Keratinocyte (primary cell): ENCODE results near the gene ERCC3. TPM values are rescaled to one million over a fixed set of nuclear protein-coding genes. Genes with fewer than 3 reads are reported as not detected.
A peak's percentile ranks its signal among the peaks of the same experiment; 100 is the strongest.

Source experiments
- DNase-seq: peaks from one replicate; pipeline ENCODE4 v3.0.0-alpha.2; 2011; ENCODE audit warnings: low read depth, missing footprints, low spot score
- FAIRE-seq: peaks from 2 replicates; lab custom pipeline; 2011; peaks lifted over from hg19 to GRCh38; lab: Jason Lieb, UNC
- H2AFZ ChIP-seq: 2 replicates; pipeline ENCODE4 v1.6.0; 2012; ENCODE audit warnings: low read length, control low read depth, inconsistent platforms; ENCODE audit not compliant: control insufficient read depth
- H3K27ac ChIP-seq: 2 replicates; pipeline ENCODE4 v1.5.1; 2011; ENCODE audit warnings: low read length; ENCODE audit not compliant: control insufficient read depth, insufficient read depth
- H3K27me3 ChIP-seq: 3 replicates; pipeline ENCODE4 v1.6.0; 2011; ENCODE audit warnings: low read length; ENCODE audit not compliant: control insufficient read depth, insufficient read depth; ENCODE audit errors: extremely low read depth
- H3K36me3 ChIP-seq, 2 experiments: 2 replicates in 1 of 2; 3 replicates in 1 of 2; pipeline ENCODE4 v1.5.1; 2011; ENCODE audit warnings: low read length in 2 of 2, mild to moderate bottlenecking in 1 of 2; ENCODE audit not compliant: control insufficient read depth in 2 of 2, insufficient read depth in 2 of 2; ENCODE audit errors: extremely low read depth in 1 of 2
- H3K4me1 ChIP-seq: 3 replicates; pipeline ENCODE4 v1.5.1; 2011; ENCODE audit warnings: low read length; ENCODE audit not compliant: control insufficient read depth, insufficient read depth; ENCODE audit errors: extremely low read depth
- H3K4me2 ChIP-seq: 3 replicates; pipeline ENCODE4 v1.6.0; 2011; ENCODE audit warnings: low read depth, low read length; ENCODE audit not compliant: control insufficient read depth, insufficient read depth; ENCODE audit errors: extremely low read depth
- H3K4me3 ChIP-seq, 3 experiments: fragments of 200-600 bp in 1 of 3; sonication (generic) in 1 of 3; 2 replicates in 2 of 3; 3 replicates in 1 of 3; pipeline ENCODE4 v1.5.1; 2011 to 2016; ENCODE audit warnings: low read length in 3 of 3, mild to moderate bottlenecking in 3 of 3, control low read depth in 2 of 3, inconsistent platforms in 1 of 3, low read depth in 1 of 3, mixed read lengths in 1 of 3, mixed run types in 1 of 3, moderate library complexity in 1 of 3; ENCODE audit not compliant: control insufficient read depth in 2 of 3, insufficient read depth in 2 of 3; ENCODE audit errors: extremely low read depth in 1 of 3
- H3K79me2 ChIP-seq: 2 replicates; pipeline ENCODE4 v1.6.0; 2012; ENCODE audit warnings: low read length; ENCODE audit not compliant: control insufficient read depth, insufficient read depth
- H3K9ac ChIP-seq: 3 replicates; pipeline ENCODE4 v1.6.0; 2011; ENCODE audit warnings: low read length; ENCODE audit not compliant: control insufficient read depth, insufficient read depth; ENCODE audit errors: extremely low read depth
- H3K9me1 ChIP-seq: 3 replicates; pipeline ENCODE4 v1.6.0; 2011; ENCODE audit warnings: low read length; ENCODE audit not compliant: control insufficient read depth, insufficient read depth; ENCODE audit errors: extremely low read depth
- H3K9me3 ChIP-seq: 2 replicates; pipeline ENCODE4 v1.5.1; 2012; ENCODE audit warnings: low read depth, low read length; ENCODE audit not compliant: control insufficient read depth
- H4K20me1 ChIP-seq: 3 replicates; pipeline ENCODE4 v1.6.0; 2011; ENCODE audit warnings: low read length; ENCODE audit not compliant: control insufficient read depth, insufficient read depth; ENCODE audit errors: extremely low read depth
- EZH2 ChIP-seq: IDR thresholded peaks from one replicate; pipeline ENCODE4 v1.6.1; 2012; ENCODE audit warnings: inconsistent platforms, mild to moderate bottlenecking, low read length, moderate library complexity
- dilution Hi-C: fragments of 300-500 bp; cut with MboI; formaldehyde crosslinking; loops from one replicate; pipeline ENCODE4 v1.7.0; 2020; ENCODE audit warnings: low sequenced_read_pairs; ENCODE audit not compliant: extremely low pct_ligation_motif_present
- polyA plus RNA-seq, 5 experiments: library from polyadenylated mRNA; depleted of rRNA in 3 of 5; stranded (reverse) in 3 of 5; stranded (forward) in 1 of 5; unstranded in 1 of 5; fragments of >200 nt; gene quantifications; 1 replicate in 1 of 5; 2 replicates in 3 of 5; 3 replicates in 1 of 5; pipeline versions ENCODE4 v1.2.1 to v1.2.3, GENCODE V29; 2011 to 2012; ENCODE audit warnings: missing spikeins in 2 of 5, low read depth in 1 of 5, low replicate concordance in 1 of 5
- TF ChIP-seq, protein P1 (sequence below), 3 experiments: IDR thresholded peaks in 1 of 3; conservative IDR thresholded peaks in 1 of 3; optimal IDR thresholded peaks in 1 of 3; 2 replicates in 2 of 3; 3 replicates in 1 of 3; pipeline versions ENCODE3 to v1.5.1; 2011; ENCODE audit warnings: low read length in 3 of 3, mild to moderate bottlenecking in 3 of 3, moderate library complexity in 2 of 3, control low read depth in 1 of 3, inconsistent platforms in 1 of 3; ENCODE audit not compliant: insufficient read depth in 2 of 3; ENCODE audit errors: extremely low read depth in 1 of 3

Gene ERCC3
- polyA plus RNA-seq, 1 donor (not counting 4 experiments of a cell fraction or from before 2014, with no cell fraction given) = 40.6 TPM

DNA sequence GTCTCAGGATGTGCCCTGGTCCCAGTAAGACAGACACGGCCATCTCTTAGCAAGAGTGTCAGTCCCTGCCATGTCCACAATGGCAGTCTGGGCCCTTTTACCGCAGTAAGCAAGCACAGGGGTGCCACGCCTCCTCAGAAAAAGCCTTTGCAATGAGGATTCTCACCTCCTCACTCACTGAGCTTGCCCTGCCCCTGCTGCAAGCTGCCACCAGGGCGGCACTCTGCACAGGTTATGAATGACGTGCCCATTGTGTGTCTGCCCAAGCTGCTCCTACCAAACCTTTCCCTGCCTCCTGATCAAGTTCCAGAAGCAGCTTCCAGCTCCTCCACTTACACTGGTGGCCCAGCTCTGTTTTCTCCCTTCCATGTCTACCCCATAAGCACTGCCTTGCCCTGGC, 23.3 kb downstream of the ERCC3 start:
- Histone ChIP-seq H3K9ac (no peak overlapping the region), H3K27me3 (no peaks in the 10 kb centered on the region), H3K9me1 (no peaks in the 10 kb centered on the region), H4K20me1 (no peaks in the 10 kb centered on the region), H2AFZ (no peak overlapping the region), H3K36me3 (peaks cover 24 to 40% of the 10 kb centered on the region in 2 experiments), H3K4me2 (no peak overlapping the region), H3K4me3 (no peak overlapping the region), H3K27ac (no peak overlapping the region), H3K4me1 (no peaks in the 10 kb centered on the region), H3K9me3 (no peaks in the 10 kb centered on the region), H3K79me2 (no peaks in the 10 kb centered on the region)
- FAIRE-seq (no peak), DNase-seq (no peak)
- no peak for TF ChIP-seq EZH2
- TF ChIP-seq, protein P1, sequence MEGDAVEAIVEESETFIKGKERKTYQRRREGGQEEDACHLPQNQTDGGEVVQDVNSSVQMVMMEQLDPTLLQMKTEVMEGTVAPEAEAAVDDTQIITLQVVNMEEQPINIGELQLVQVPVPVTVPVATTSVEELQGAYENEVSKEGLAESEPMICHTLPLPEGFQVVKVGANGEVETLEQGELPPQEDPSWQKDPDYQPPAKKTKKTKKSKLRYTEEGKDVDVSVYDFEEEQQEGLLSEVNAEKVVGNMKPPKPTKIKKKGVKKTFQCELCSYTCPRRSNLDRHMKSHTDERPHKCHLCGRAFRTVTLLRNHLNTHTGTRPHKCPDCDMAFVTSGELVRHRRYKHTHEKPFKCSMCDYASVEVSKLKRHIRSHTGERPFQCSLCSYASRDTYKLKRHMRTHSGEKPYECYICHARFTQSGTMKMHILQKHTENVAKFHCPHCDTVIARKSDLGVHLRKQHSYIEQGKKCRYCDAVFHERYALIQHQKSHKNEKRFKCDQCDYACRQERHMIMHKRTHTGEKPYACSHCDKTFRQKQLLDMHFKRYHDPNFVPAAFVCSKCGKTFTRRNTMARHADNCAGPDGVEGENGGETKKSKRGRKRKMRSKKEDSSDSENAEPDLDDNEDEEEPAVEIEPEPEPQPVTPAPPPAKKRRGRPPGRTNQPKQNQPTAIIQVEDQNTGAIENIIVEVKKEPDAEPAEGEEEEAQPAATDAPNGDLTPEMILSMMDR (optimal IDR thresholded peaks at IDR 0.05 in 1 of 3, IDR thresholded peaks at IDR 0.05 in 1 of 3, conservative IDR thresholded peaks at IDR 0.05 in 1 of 3; ENCODE audit: extremely low read depth in 1 of 3, insufficient read depth in 2 of 3, low read length in 3 of 3) = peak; percentile 31 to 63 (median 46)
- dilution Hi-C loops = no loop called here

DNA sequence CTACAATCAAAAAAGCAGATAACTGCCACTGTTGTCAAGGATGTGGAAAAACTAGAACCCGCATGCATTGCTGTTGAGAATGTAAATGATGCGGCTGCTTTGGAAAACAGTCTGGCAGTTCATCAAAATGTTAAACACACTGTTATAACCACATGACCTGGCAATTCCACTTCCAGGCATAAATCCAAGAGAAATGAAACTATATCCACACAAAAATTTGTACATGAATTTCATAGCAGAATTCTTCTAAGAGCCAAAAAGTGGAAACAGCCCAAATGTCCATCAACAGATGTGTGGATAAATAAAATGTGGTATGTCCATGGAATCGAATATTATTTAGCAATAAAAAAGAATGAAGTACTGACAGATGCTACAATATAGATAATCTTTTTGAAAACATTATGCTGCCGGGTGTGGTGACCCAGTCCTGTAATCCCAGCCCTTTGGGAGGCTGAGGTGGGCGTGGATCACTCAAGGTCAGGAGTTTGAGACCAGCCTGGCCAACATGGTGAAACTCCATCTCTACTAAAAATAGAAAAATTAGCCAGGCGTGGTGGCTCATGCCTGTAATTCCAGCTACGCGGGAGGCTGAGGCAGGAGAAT, 32.0 kb downstream of the ERCC3 start:
- H3K27ac ChIP-seq = no peak overlapping the region
- DNase-seq (no peak), FAIRE-seq (no peak)
- TF ChIP-seq EZH2 = no peak
- TF ChIP-seq, protein P1 (optimal IDR thresholded peaks at IDR 0.05 in 1 of 3, IDR thresholded peaks at IDR 0.05 in 1 of 3, conservative IDR thresholded peaks at IDR 0.05 in 1 of 3; ENCODE audit: extremely low read depth in 1 of 3, insufficient read depth in 2 of 3, low read length in 3 of 3) = no peak
- H3K9me3 ChIP-seq = no peaks in the 10 kb centered on the region
- H3K4me1 ChIP-seq = no peaks in the 10 kb centered on the region
- no peak overlapping the region for H3K4me2 ChIP-seq
- no peaks in the 10 kb centered on the region for H3K79me2 ChIP-seq
- dilution Hi-C loops = no loop called here
- H3K4me3 ChIP-seq = no peak overlapping the region
- H2AFZ ChIP-seq = no peak overlapping the region
- H3K27me3 ChIP-seq = no peaks in the 10 kb centered on the region
- H3K9ac ChIP-seq = no peak overlapping the region
- no peaks in the 10 kb centered on the region for H3K9me1 ChIP-seq
- H3K36me3 ChIP-seq = peaks cover 11 to 15% of the 10 kb centered on the region in 2 experiments
- no peaks in the 10 kb centered on the region for H4K20me1 ChIP-seq
